Skin epidermis (tissue), 12 donors: Measurements from ENCODE around the gene SLC22A16.

Source experiments
- H3K27ac ChIP-seq, 21 experiments: fragments of 200-600 bp; sonication (generic) in 11 of 21; one replicate each; pipeline ENCODE4 v1.5.0; 2020; ENCODE audit warnings: mild to moderate bottlenecking in 3 of 21, inconsistent platforms in 2 of 21, moderate library complexity in 2 of 21
- H3K4me3 ChIP-seq, 7 experiments: fragments of 200-600 bp; sonication (generic) in 2 of 7; one replicate each; pipeline ENCODE4 v1.5.0; 2020; ENCODE audit warnings: inconsistent platforms in 2 of 7, mild to moderate bottlenecking in 2 of 7, moderate library complexity in 1 of 7

SLC22A16 gene

DNA sequence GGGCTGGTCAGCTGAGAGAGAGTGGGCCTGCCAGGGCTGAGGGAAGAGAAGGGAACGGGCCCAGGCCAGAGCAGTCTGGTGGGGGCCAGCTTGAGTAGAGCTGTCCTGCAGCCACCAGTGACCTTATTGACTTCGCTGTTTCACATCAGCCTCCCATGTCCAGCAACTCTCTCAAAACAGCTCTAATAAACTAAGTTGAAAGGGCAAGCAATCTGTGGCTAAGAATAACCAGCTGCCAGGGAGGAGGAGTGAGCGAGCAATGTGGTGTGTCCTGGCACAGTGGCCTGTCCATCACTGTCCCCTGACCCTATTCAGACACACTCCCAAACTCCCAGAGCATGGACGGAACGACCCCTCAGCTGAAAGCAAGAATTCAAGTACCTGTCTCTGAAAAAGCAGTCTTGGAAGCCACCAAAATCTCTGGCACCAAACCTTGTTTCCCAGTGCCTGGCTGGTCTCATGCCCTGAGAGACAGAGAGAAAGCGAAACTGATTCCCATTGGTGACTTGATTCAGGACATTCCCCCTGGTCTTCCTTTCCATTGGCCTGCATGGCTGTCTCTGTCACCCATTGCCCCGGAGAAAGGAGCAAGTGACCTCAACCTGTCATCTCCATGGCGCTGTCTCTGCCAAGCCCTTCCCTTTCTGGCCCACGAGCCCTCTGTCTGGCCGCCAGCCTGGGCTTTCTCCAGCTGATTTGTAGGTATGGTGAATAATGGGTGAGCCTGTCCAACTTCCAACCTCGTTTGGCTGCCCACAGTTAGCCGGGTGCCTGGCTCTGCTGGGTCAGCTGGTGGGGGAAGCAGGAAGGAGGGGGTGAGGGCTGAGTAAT is 61.1 kb downstream of the SLC22A16 start, which contains the start of gene DDO:
Gene DDO, minus strand, starts transcription at position 490 of the 831 bp plus-strand sequence. CDS start 2,113 bp downstream, outside the sequence.
- Histone ChIP-seq H3K4me3 (peak within 1 kb of the TSS in 6 of 7 experiments; percentile 4 to 29 (median 8)), H3K27ac (peak within 1 kb of the TSS in 6 of 21 experiments; percentile 4 to 66 (median 46))

DNA sequence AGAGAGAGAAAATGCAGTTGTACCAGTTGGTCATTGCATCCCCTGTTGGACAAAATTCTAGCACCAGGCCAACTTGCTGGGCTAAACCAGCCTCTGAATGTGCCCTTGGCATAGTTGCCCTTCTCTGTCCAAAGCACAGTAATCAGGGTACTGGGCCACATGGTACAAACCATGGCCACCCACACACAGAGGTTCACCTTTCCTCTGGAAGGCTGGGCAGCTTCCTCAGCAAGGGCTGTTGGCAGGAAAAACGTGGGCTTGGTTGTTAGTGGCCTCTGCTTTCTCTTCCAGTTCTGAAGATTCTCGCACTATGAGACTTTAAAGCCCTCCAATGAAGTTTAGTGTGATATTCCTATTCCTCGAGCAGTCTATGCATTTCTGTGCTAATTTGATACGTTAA is 61.7 kb downstream of the SLC22A16 start:
- peak overlapping the region in 3 of 21 experiments; percentile 4 to 64 (median 44) for H3K27ac ChIP-seq
- H3K4me3 ChIP-seq = no peak overlapping the region

DNA sequence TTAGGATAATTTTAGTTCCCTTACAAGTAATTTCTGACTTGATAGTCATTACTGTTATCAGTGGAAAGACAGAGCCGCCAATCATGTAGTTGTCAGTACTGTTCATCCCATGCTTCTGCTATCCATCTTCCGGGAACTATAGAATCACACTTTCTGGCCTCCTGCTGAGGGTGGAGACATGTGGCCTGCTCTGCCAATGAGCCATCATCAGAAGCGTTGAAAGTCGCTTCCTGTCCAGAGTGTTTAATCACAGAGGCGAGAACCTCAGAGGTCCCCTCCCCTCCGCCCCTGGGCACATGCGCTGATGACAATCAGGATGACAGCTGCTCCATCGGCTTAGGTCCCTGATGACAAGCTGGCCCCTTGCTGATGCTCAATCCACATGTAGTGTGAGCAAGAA is 64.1 kb downstream of the SLC22A16 start:
- no peak overlapping the region for H3K27ac ChIP-seq
- no peak overlapping the region for H3K4me3 ChIP-seq

DNA sequence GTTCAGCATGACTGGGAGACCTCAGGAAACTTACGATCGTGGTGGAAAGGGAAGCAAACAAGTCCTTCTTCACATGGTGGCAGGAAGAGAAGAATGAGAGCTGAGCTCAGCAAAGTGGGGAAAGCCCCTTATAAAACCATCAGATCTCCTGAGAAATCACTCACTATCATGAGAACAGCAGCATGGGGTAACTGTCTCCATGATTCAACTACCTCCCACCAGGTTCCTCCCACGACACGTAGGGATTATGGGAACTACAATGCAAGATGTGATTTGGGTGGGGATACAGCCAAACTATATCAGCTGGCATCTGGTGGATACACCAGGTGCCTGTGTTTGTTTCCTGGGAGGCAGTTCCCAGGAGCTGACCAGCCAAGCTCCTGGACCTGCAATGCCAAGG is 65.9 kb downstream of the SLC22A16 start:
- no peak overlapping the region for H3K4me3 ChIP-seq
- H3K27ac ChIP-seq = no peak overlapping the region

DNA sequence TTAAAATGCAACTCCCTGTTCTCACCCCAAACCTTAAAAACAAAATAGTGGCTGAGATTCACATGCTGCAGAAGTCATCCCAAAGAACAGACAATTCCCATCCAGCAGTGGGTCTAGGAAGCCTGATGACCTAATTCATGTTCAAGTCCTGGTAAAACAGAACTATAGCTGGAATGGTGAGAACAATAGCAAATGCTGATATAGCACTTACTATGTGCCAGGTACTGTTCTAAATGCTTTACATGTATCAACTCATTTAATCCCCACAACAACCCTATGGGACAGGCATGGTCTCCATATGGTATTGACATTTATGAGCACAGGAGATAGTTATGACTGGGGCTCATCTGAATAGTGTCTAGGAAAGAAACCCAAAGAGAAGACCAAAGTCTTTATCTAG is 66.6 kb downstream of the SLC22A16 start:
- no peak overlapping the region for H3K4me3 ChIP-seq
- H3K27ac ChIP-seq = no peak overlapping the region

DNA sequence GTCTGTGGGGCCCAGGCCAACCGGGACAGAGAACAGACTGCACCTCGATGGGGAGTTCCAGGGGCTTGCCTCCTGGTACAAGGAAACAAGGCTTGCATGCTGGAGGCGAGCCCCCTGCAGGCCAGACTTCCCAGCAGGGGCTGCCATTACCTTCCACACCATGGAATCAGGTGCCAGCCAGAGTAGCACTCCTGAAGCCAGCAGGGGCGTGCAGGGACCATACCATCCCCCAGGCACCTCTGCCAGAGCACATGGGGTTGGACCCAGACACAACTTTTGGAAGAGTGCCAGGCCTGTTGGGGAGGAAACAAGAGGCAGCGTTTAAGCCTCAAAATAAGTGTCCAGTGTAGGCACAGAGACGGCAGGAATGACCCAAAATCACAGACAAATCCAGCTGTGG is 67.5 kb downstream of the SLC22A16 start:
- H3K27ac ChIP-seq = no peak overlapping the region
- no peak overlapping the region for H3K4me3 ChIP-seq

DNA sequence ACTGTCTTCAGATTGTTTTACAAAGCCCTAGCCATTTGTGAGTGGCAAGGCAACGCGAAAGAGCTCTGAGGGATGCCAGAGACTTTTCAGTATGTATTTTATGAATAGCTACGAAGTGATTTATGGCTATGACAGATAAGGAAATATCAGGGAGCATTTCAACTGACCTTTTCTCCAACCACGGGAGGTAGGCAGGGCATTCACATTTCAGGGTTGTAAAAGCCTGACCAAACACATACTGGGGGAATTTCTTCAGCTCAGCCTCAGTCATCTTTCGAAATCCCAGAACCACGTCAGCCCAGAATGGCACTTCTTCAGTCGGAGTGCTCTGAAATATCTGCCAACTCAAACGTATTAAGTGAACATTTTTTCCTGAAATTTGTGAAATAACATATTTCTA is 71.8 kb downstream of the SLC22A16 start:
- Histone ChIP-seq H3K4me3 (no peak overlapping the region), H3K27ac (no peak overlapping the region)

DNA sequence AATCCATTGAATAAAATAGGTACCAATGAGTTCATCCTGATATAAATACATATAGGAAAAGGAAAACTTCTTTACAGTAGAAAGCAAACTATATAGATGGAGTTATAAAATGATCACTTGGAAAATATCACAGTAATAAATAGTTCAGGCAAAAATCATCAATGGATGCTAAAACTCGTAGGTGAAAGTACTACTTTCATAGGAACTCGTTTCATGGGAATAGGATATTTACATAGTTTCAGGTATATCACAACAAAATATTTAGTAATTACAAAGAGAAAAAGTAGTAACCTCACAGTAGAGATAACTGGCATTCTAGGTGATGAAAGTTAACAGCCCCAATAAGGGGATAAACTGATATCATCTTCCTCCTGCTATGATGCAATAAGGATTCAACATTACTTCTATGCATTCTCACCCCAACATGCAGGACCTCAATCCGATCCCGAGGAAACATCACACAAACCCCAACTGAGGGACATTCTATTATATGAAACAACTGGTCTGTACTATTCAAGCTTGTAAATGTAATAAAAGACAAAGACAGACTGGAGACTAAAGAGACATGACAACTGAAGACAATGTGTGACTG is 74.7 kb downstream of the SLC22A16 start:
- no peak overlapping the region for H3K4me3 ChIP-seq
- no peak overlapping the region for H3K27ac ChIP-seq

DNA sequence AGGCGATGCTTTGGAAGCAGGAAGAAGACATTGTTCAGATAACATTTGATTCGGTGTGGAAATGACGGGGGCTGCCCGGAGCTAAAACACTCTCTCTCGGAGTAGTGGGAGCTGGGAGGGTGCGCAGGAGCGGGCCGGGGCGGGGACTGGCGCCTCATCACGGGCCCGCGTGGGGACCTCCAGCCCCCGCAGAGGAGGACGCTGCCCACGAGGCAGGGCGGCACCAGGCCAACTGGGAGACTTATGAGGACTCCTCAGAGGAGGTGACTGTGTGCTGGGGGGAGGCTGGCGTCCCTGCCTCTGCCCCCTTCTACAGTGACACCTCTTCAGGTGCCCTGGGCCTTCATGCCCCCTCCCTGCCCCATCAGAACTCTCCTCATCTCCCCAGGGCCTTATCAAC is 76.2 kb downstream of the SLC22A16 start:
- H3K4me3 ChIP-seq = peak overlapping the region in 6 of 7 experiments; percentile 12 to 42 (median 17)
- peak overlapping the region in 3 of 21 experiments; percentile 9 to 55 (median 16) for H3K27ac ChIP-seq

DNA sequence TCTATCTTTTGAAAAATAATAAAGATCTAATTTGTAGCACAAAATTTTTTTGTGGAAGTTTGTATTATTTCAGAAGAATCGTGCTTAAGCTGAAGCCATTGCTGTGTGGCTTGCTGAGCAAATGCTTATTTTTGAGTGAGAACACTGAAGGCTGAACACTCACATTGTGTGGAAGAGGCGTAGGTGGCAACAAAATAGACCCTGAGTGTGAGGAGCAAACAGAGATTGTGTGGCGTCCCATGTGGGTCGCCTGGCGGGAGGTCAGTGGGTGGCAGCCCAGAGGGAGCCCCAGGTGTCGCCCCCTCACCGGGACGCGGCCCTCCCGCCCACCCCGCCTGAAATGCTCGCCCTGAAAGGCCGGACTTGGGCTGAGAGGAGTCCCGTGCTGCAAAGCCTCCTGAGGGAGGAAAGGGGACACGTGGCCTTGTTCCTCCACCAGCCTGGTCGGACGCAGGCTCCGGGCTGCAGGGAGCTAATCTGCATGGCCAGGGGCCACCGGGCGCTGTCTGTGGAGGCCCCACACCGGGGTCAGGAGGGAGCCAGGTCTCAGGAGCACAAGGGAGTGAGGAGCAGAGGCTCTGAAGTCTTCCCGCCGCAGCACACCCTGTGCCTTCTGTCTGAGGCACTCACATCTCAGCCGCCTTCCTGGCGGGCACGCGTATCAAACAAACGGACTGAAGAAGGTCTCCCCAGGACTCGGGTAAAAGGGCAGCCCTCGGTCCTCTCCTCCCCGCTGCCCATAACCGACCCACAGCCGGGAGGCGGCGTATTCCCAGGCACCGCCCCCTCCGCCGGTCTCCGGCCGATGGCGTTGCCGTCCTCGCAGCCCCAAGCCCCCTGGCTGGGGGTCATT is 77.0 kb downstream of the SLC22A16 start:
- H3K27ac ChIP-seq = peak overlapping the region in 4 of 21 experiments; percentile 9 to 55 (median 12)
- peak overlapping the region in 6 of 7 experiments; percentile 12 to 42 (median 17) for H3K4me3 ChIP-seq

DNA sequence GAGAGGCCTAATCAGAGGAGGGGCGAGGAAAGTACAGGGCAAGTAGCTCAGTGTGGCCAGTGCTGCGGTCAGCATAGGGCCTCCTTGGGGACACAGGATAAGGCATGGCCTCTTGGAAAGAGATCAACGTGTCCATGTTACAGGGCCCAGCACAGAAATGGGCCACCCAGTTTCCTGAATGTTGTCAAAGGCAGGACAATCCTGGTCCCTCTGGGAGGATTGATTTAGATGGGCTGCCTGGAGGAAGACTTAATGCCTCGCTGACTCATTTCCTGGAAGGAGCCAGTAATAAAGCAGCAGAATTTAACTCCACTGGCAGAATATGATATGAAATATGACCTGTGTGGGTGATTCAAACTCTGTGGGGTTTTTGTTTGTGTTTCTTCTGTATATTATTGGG is 77.6 kb downstream of the SLC22A16 start:
- H3K27ac ChIP-seq = no peak overlapping the region
- H3K4me3 ChIP-seq = no peak overlapping the region

DNA sequence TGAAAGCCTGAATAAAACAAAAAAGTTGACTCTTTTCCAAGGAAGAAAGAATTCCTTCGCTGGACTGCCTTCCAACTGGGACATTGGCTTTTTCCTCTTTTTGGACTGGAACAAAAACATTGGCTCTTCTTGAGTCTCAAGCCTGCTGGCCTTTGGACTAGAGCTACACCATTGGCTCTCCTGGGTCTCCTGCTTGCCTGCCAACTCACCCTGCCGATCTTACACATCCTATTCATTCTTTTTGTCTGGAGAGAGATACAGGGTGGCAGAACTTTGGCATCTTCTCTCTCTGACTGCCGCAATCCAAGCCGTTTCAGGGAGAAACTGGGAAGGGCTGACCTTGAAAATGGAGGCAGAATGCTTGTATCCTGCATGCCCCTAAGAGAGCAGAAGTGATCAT is 81.2 kb downstream of the SLC22A16 start:
- no peak overlapping the region for H3K27ac ChIP-seq
- H3K4me3 ChIP-seq = no peak overlapping the region

DNA sequence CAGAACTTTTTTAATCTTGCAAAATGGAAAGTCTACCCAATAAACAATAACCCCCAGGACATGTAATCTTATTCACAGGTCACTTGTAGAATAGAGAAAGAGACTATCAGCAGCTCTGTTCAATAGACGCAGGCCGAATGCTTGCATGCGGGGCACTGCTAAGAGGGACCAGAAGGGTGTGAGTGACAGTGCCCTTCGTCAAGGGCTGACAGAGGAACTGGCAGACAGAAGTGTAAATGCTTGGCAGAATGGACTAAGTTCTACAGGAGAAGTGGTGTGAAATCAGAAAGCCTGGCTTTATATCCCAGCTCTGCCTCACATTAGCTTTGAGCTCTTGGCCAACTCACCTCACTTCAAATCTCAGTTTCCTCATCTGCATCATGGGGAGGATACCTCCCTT is 82.0 kb downstream of the SLC22A16 start:
- no peak overlapping the region for H3K4me3 ChIP-seq
- H3K27ac ChIP-seq = no peak overlapping the region

DNA sequence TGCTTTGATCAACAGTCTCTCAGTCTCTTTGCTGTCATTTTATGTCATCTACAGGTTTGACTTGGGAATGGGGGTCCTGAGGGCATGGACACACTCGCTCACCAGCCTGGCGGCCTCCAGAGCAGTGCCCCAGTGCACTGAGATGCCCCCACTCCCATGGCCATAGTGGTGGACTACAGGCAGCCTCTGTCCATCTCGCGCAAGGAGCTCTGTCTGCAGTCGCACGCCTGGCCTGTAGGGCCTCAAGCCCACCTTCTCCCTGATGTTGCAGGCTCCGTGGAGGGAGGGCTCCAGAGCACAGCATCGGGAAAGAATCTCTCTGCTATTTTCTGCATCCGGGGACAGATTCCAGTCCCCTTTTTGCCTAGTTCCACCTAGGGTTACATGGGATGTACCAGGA is 83.7 kb downstream of the SLC22A16 start:
- Histone ChIP-seq H3K4me3 (no peak overlapping the region), H3K27ac (no peak overlapping the region)

DNA sequence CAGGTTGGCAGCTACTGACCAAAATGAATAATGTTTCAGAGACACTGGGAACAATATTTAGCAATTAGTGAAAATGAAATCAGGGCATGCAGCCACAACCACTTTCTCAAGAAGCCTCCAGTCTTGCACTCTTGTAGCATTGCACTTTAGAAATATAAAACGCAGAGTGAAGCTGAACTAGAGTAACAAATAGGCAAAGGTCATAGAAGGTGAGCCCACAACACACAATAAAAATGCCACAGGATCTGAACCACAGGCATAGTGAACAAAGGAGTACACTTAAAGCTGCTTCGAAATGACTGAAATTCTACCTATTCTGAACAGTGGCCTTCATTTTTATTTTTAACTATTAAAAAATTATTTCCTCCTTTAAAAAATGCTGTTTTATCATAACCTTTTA is 86.0 kb downstream of the SLC22A16 start:
- H3K27ac ChIP-seq = no peak overlapping the region
- no peak overlapping the region for H3K4me3 ChIP-seq

DNA sequence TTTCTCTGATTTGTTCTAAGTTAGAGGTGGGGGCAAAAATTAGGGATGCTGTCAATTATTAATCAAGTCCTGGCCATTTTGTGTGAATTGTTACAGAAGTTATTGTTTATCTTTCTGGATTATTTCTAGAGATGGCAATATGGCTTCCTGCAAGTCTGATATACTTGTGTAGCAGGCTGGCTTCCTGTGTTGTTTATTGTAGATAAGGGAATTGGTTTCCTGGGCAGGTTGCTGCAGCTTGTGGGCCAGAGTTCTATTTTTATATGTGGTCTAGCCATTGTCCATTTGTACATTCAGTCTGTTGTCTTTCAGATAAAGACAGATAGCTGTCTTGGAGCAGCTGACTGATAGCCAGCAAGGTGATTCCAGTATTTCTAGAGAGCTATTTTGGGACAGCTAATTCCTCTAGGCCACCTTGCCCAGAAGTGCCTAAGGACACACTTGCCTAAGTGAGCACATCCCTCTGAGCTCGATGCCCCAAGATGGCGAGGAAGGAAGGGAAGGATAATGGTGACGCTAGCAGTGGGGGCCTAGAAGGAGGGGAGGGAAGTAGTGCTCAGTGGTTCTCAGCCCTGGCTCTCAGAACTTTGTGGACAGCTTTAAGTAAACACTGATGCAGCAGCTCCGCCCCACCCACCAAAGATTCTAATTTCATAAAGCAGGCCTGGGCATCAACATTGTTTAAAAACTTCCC is 86.6 kb downstream of the SLC22A16 start:
- H3K27ac ChIP-seq = no peak overlapping the region

DNA sequence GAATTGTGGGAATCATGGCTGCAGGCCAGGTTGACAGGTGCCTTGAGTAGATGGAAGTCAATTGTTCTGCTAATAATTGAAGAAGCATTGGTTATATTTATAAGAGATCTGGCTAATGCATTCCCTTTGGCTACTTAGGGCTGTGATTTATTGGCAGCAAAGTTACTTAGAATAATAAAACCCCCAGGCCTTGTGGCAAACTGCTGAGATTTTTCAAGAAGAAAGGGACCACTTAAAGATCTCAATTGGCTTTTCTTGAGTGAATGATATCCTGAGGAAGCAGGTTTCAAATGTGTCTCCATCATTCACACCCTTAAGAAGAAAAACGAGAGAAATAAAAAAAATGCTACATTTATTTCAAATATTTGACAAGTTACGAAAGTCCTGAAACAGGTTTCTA is 88.4 kb downstream of the SLC22A16 start:
- Histone ChIP-seq H3K4me3 (no peak overlapping the region), H3K27ac (no peak overlapping the region)

More for the DNA sequence above, 86.6 kb downstream of the SLC22A16 start:
- no peak overlapping the region for H3K4me3 ChIP-seq

DNA sequence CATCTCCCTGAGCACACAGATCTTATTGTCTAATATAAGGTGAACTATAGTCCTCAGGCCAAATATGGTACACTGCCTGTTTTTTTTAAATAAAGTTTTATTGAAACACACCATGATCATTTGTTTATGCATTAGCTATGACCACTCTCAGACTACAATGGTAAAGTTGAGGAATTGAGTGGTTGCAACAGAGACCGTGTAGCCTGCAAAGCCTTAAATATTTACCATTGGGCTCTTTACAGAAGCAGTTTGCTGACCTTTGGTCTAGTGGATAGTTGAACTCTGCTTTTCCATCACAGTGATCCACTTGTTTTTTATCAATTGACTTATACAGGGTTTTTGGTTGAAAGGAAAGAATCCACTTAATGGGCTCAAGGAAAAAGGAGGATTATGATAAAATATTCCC is 91.0 kb downstream of the SLC22A16 start:
- Histone ChIP-seq H3K4me3 (no peak overlapping the region), H3K27ac (no peak overlapping the region)

DNA sequence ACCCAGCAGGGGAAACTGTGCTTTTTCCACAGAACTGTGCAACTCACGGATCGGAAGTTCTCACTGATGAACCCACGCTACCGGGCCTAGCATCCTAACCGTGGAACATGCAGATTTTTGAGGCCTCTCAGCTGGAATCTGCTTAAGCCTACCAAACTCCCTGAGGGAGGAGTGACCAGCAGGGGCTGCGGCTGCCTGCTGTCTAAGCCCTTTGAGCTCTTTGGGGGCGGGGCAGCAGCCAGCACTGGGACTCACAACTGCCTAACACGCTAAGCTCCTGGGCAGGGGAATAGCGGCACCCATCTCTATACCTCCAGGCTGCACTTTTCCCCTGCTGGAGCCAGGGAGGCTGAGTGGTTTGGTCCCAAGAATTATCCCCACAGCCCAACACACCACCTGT is 97.9 kb downstream of the SLC22A16 start:
- Histone ChIP-seq H3K27ac (no peak overlapping the region), H3K4me3 (no peak overlapping the region)
